DMS53 treated with DMSO at 0.1 percent for 48 hours (cell line): ENCODE results near the gene BORCS5.

Experiments
- DNase-seq: peaks from one replicate; lab custom pipeline; 2025; ENCODE audit not compliant: unreplicated experiment; lab: John Stamatoyannopoulos, UW

The BORCS5 gene

GRCh38 chr12:12510141-12510540 lies 153.3 kb downstream of the BORCS5 start:
- DNase-seq: no peak

GRCh38 chr12:12510551-12510950 lies 153.7 kb downstream of the BORCS5 start:
- no peak for DNase-seq

- no peak for DNase-seq
These were observed 154.3 kb downstream of the BORCS5 start for GRCh38 chr12:12511021-12511783.

GRCh38 chr12:12511895-12512711 lies 155.2 kb downstream of the BORCS5 start:
- no peak for DNase-seq

GRCh38 chr12:12513416-12514006 lies 156.6 kb downstream of the BORCS5 start:
- DNase-seq: no peak

GRCh38 chr12:12518464-12518845 lies 161.6 kb downstream of the BORCS5 start:
- no peak for DNase-seq

- no peak for DNase-seq
These were observed 162.0 kb downstream of the BORCS5 start for GRCh38 chr12:12518919-12519318.
